Measurements from ENCODE around the gene HYDIN.
"Not testable (repeated sequence)": the region's sequence is repeated elsewhere in the genome, so short reads cannot be mapped to it uniquely, and the experiment has no call there.

HYDIN gene

GRCh38 chr16:71218306-71218963 lies 12.1 kb downstream of the HYDIN start:
- no peak for ATAC-seq

GRCh38 chr16:71217506-71217905 lies 13.0 kb downstream of the HYDIN start:
- no peak for ATAC-seq

- ATAC-seq: no peak
Measured at GRCh38 chr16:71216714-71217113, 13.8 kb downstream of the HYDIN start.

- ATAC-seq: no peak
Measured at GRCh38 chr16:71214746-71215381, 15.7 kb downstream of the HYDIN start.

- ATAC-seq: no peak
Measured at GRCh38 chr16:71205482-71206131, 24.9 kb downstream of the HYDIN start.

- no peak for ATAC-seq
Measured at GRCh38 chr16:71203631-71204030, 26.9 kb downstream of the HYDIN start.

- ATAC-seq: no peak
Measured at GRCh38 chr16:71201556-71201955, 29.0 kb downstream of the HYDIN start.

GRCh38 chr16:71201054-71201453 lies 29.5 kb downstream of the HYDIN start:
- no peak for ATAC-seq

GRCh38 chr16:71198408-71198807 lies 32.1 kb downstream of the HYDIN start:
- ATAC-seq: no peak

- ATAC-seq: no peak
Measured at GRCh38 chr16:71192387-71192786, 38.1 kb downstream of the HYDIN start.

GRCh38 chr16:71188956-71189712 lies 41.4 kb downstream of the HYDIN start:
- no peak for ATAC-seq

- ATAC-seq: no peak
Measured at GRCh38 chr16:71185347-71185746, 45.2 kb downstream of the HYDIN start.

- no peak for ATAC-seq
Measured at GRCh38 chr16:71179569-71179968, 51.0 kb downstream of the HYDIN start.

GRCh38 chr16:71172481-71173207 lies 57.9 kb downstream of the HYDIN start:
- ATAC-seq: no peak

- ATAC-seq: not testable (repeated sequence)
Measured at GRCh38 chr16:71161007-71161406, 69.5 kb downstream of the HYDIN start.

GRCh38 chr16:71157278-71157677 lies 73.2 kb downstream of the HYDIN start:
- not testable (repeated sequence) for ATAC-seq

GRCh38 chr16:71153329-71153728 lies 77.2 kb downstream of the HYDIN start:
- not testable (repeated sequence) for ATAC-seq

- not testable (repeated sequence) for ATAC-seq
Measured at GRCh38 chr16:71151654-71152053, 78.9 kb downstream of the HYDIN start.

- not testable (repeated sequence) for ATAC-seq
Measured at GRCh38 chr16:71143246-71143645, 87.3 kb downstream of the HYDIN start.

- not testable (repeated sequence) for ATAC-seq
Measured at GRCh38 chr16:71110565-71110964, 120.0 kb downstream of the HYDIN start.

GRCh38 chr16:71109656-71110208 lies 120.8 kb downstream of the HYDIN start:
- ATAC-seq: not testable (repeated sequence)

GRCh38 chr16:71105881-71106280 lies 124.6 kb downstream of the HYDIN start:
- ATAC-seq: not testable (repeated sequence)
